GM12873 (cell line): ENCODE data around the gene FAM184B.

Experiments used
- TF ChIP-seq, protein P1 (sequence below): IDR thresholded peaks from 2 replicates; pipeline ENCODE4 v1.5.1; 2012; ENCODE audit warnings: low read depth, mild to moderate bottlenecking, moderate library complexity, low read length, control low read depth; ENCODE audit not compliant: insufficient read depth; ENCODE audit errors: missing control alignments

FAM184B gene

DNA sequence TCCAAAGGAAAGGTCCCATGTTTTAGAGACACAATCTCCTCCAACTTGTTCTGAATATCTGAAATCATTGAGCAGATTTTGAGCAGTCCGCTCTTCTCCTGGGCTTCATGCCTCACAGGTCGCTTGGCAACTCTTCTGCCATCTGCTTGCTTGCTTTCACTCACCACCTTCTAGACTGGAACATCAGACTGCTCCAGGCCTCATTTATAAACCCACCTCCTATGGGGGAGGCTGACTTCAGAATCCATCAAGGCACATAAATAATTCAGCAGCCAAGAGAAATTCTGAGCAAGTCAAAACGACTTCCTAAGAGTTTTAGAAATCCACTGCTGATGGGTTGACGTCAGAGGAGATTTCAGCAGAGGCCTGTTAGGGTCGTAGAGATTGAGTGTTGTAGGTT is 64.1 kb downstream of the FAM184B start:
- TF ChIP-seq, protein P1, sequence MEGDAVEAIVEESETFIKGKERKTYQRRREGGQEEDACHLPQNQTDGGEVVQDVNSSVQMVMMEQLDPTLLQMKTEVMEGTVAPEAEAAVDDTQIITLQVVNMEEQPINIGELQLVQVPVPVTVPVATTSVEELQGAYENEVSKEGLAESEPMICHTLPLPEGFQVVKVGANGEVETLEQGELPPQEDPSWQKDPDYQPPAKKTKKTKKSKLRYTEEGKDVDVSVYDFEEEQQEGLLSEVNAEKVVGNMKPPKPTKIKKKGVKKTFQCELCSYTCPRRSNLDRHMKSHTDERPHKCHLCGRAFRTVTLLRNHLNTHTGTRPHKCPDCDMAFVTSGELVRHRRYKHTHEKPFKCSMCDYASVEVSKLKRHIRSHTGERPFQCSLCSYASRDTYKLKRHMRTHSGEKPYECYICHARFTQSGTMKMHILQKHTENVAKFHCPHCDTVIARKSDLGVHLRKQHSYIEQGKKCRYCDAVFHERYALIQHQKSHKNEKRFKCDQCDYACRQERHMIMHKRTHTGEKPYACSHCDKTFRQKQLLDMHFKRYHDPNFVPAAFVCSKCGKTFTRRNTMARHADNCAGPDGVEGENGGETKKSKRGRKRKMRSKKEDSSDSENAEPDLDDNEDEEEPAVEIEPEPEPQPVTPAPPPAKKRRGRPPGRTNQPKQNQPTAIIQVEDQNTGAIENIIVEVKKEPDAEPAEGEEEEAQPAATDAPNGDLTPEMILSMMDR: no peak

DNA sequence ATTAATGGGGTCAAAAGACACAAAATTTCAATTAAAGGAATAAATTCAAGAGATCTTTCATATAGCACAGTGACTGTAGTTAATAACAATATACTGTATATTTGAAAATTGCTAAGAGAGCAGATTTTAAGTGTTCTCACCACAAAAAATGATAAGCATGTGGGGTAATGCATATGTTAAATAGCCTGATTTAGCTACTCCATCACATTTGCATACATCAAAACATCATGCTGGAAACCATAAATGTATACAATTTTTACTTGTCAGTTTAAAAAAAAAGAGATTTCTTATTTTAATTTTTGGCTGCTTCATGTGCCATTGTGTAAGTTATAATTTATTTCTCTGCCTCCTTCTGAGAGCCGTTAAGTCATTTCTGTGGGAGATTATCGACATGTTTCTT is 65.9 kb downstream of the FAM184B start:
- TF ChIP-seq, protein P1: no peak

DNA sequence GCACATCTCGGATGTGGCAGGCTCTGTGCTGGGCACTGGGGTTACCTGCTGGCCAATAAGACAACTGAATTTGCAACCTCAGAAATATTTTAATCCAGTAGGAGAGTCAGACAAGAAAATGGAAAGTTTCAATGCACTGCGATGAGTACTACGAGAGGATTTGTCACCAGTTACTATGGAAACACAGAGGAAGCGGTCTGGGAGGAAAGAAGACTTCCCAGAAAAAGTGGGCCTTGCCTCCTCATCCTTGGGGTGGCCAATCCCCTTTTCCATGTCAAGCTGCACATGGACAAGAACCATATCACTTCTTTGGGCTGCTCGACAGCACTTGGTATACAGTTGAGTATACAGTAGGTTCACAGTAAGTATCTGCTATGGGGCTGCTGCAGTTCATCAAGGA is 67.6 kb downstream of the FAM184B start:
- TF ChIP-seq, protein P1: no peak

DNA sequence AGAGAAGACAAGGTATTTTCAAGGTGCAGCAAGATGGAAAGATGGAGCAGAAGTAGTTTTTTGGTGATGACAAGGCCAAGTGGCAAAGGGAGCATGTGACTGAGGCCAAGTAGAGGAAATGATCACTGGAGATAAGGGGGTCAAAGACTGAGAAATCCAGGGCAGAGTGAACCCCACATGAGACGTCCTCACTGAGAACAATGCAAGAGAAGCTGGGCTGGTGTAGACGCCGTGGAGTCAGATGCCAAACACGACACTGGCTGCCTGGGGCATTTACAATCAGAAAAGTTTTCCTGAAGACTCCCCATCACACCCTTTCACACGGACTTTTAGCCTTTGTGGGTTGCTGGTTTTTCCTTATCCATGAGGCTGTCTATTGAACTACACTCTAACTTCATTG is 69.3 kb downstream of the FAM184B start:
- TF ChIP-seq, protein P1: no peak

DNA sequence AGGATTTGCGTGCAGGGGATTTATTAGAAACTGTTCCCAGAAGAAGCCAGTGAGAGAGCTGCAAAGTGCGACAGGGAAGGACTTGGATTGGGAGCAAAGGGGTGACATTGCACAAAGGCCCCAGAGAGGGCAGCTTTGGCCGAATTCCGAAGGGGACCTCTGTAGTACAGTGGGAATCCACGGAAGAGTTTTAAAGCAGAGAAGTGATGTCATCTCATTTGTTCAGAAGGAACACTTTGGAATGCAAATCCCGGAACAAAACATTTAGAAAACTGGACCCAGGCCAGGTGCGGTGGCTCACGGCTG is 71.7 kb downstream of the FAM184B start:
- TF ChIP-seq, protein P1: no peak

DNA sequence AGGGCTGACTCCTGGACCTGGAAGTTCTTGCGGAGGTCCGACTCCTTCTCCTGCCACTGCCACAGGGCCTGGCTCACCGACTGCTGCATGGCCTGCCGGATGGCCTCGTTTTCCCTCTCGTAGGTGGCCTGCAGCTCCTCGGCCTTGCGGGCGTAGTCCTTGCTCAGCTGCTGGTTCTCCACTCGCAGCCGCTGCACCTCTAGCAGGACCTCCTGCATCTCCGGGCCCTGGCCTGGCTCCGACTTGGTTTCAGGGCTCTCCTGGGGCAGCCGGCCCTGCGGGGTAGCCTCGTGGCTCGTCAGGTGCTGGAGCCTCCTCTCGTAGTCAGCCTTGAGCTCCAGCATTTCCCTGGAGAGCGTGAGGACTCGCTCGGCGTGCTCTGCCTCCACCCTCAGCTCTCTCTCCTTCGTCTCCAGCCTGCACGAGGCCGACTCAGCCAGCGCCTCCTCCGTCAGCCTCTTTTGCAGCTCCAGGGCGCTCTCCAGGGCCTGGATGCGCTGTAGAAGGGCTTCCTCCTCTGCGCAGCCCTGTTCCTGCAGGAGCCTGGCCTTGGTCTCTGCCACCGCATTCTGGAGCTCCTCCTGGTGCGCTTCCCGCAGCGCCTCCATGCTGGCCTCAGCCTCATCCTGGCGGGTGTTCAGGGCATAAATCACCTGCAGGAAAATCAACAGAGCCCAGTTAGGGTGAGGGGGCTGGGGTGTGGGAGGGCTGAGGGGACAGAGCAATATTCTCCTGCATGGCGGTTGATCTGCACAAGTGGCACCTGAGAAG is 72.2 kb downstream of the FAM184B start:
- TF ChIP-seq, protein P1: no peak

DNA sequence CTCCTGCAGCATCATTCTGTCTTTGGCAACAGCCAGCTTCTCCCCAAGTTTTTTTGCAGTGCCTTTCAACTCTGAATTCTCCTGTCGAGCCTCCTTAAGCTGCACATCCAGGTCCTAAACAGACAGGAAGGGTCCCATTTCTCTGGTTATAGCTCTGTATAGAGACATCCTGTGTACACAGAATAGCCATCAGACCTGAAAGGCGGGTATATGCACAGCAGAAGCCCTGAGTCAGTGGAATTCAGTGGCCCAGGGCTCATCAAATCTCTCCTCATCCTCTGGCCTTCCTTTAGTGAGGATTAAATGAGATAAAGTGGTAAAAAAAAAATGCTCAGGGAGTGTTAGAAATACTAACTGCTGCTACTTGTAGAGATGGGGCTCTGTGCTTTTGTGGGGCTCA is 73.8 kb downstream of the FAM184B start:
- TF ChIP-seq, protein P1: no peak

DNA sequence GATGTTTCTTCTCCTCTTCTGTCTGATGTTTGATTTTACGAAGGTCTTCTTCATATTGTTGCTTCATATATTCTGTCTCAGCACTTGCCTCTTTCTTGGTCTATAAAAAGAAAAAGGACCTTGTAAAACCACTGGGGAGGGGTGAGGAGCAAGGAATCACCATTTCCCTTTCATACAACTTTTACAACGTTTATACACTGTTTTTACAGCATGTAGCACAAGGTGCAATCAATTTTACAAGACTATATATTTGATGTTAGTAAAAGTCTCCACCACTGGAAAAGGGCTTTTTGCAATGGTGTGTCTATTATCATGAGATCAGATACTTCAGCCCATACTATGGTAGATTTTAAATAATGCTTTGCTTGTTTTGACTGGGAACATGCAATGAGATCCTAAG is 76.3 kb downstream of the FAM184B start:
- TF ChIP-seq, protein P1: no peak
